B cell (primary cell): ENCODE results near the gene PLPP4. TPM values are rescaled to one million over a fixed set of nuclear protein-coding genes. Genes with fewer than 3 reads are reported as not detected.

Experiments used
- ATAC-seq: fragments of 200-7000 bp; cut with Tn5 transposase; one replicate; pipeline ENCODE4 v1.10.0; 2021; ENCODE audit warnings: low read depth, mild to moderate bottlenecking, moderate number of reproducible peaks, moderate library complexity
- CTCF ChIA-PET: fragments of 350-600 bp; sonication (Branson Sonifier 250); formaldehyde crosslinking; loops from one replicate; lab custom pipeline; 2021; ENCODE audit warnings: antibody characterized with exemption, inconsistent platforms; lab: Charles Lee
- POLR2A ChIA-PET: fragments of 350-600 bp; sonication (Branson Sonifier 250); formaldehyde crosslinking; loops from one replicate; lab custom pipeline; 2021; ENCODE audit warnings: antibody characterized with exemption; lab: Charles Lee
- DNase-seq: peaks from one replicate; pipeline ENCODE4 v3.0.0; 2013
- H2AFZ ChIP-seq: 2 replicates; pipeline ENCODE4 v1.6.1; 2012; ENCODE audit warnings: mild to moderate bottlenecking, low read depth, low read length; ENCODE audit not compliant: insufficient read depth, poor library complexity, severe bottlenecking
- H3K27ac ChIP-seq, 2 donors: 1 replicate in 1 of 2; 2 replicates in 1 of 2; pipeline ENCODE4 v1.5.1; 2012 to 2013; ENCODE audit warnings: low read length in 2 of 2, mild to moderate bottlenecking in 2 of 2, moderate library complexity in 1 of 2
- H3K27me3 ChIP-seq, 4 experiments: fragments of 200-600 bp in 1 of 4; sonication (generic) in 1 of 4; replicated peaks in 1 of 4; 1 replicate in 2 of 4; 2 replicates in 2 of 4; pipeline versions ENCODE4 v1.6.1 to v1.7.0; 2013 to 2016; ENCODE audit warnings: low read length in 3 of 4, mild to moderate bottlenecking in 2 of 4, mixed read lengths in 1 of 4, moderate library complexity in 1 of 4; ENCODE audit not compliant: insufficient read depth in 4 of 4, control insufficient read depth in 3 of 4; ENCODE audit errors: control extremely low read depth in 1 of 4
- H3K36me3 ChIP-seq, 2 experiments: replicated peaks in 1 of 2; 1 replicate in 1 of 2; 2 replicates in 1 of 2; pipeline versions ENCODE4 v1.6.1 to v1.7.1; 2013; ENCODE audit warnings: low read length in 1 of 2; ENCODE audit not compliant: insufficient read depth in 2 of 2, control insufficient read depth in 1 of 2; ENCODE audit errors: control extremely low read depth in 1 of 2, extremely low read depth in 1 of 2
- H3K4me1 ChIP-seq, 2 donors: fragments of 200-600 bp in 1 of 2; sonication (generic) in 1 of 2; 1 replicate in 1 of 2; 2 replicates in 1 of 2; pipeline versions ENCODE4 v1.5.1 to v1.6.1; 2013 to 2017; ENCODE audit warnings: low read length in 2 of 2; ENCODE audit not compliant: control insufficient read depth in 2 of 2, insufficient read depth in 2 of 2
- H3K4me2 ChIP-seq: replicated peaks from 2 replicates; pipeline ENCODE3; 2012; ENCODE audit warnings: mild to moderate bottlenecking, low read depth, low read length; ENCODE audit not compliant: poor library complexity, severe bottlenecking
- H3K4me3 ChIP-seq, 5 experiments: fragments of 200-600 bp in 1 of 5; sonication (generic) in 1 of 5; 1 replicate in 3 of 5; 2 replicates in 2 of 5; pipeline versions ENCODE4 v1.5.1 to v1.7.0; 2011 to 2016; ENCODE audit warnings: low read length in 4 of 5, mild to moderate bottlenecking in 4 of 5, low read depth in 2 of 5, control low read depth in 1 of 5, moderate library complexity in 1 of 5; ENCODE audit not compliant: insufficient read depth in 1 of 5; ENCODE audit errors: control extremely low read depth in 1 of 5, extremely low read depth in 1 of 5
- H3K79me2 ChIP-seq: fragments of 200-600 bp; sonication (generic); one replicate; pipeline ENCODE4 v1.6.0; 2016; ENCODE audit warnings: low read length; ENCODE audit not compliant: control insufficient read depth, insufficient read depth
- H3K9ac ChIP-seq: fragments of 200-600 bp; sonication (generic); 2 replicates; pipeline ENCODE4 v1.6.1; 2017; ENCODE audit warnings: mild to moderate bottlenecking, low read length, moderate library complexity
- H3K9me3 ChIP-seq, 3 donors: one replicate each; pipeline versions ENCODE4 v1.6.1 to v1.7.1; 2013; ENCODE audit warnings: low read length in 2 of 3; ENCODE audit not compliant: control insufficient read depth in 2 of 3, insufficient read depth in 1 of 3; ENCODE audit errors: control extremely low read depth in 1 of 3
- H4K20me1 ChIP-seq: 2 replicates; pipeline ENCODE4 v1.6.0; 2012; ENCODE audit warnings: mild to moderate bottlenecking, low read length; ENCODE audit not compliant: insufficient read depth, control insufficient read depth, poor library complexity, severe bottlenecking
- H3K27ac Mint-ChIP-seq: one replicate; pipeline ENCODE4 v1.8.0; 2021; ENCODE audit warnings: mixed read lengths
- H3K27me3 Mint-ChIP-seq: one replicate; pipeline ENCODE4 v1.8.0; 2021; ENCODE audit warnings: mixed read lengths
- H3K4me1 Mint-ChIP-seq: one replicate; pipeline ENCODE4 v1.8.0; 2021; ENCODE audit warnings: mixed read lengths
- H3K4me3 Mint-ChIP-seq: one replicate; pipeline ENCODE4 v1.8.0; 2021; ENCODE audit warnings: mixed read lengths
- H3K9me3 Mint-ChIP-seq: one replicate; pipeline ENCODE4 v1.8.0; 2022; ENCODE audit warnings: mixed read lengths; ENCODE audit not compliant: insufficient read depth
- CTCF ChIP-seq: fragments of 200-600 bp; IDR thresholded peaks from one replicate; pipeline ENCODE4 v1.8.0; 2022; ENCODE audit warnings: antibody characterized with exemption, mild to moderate bottlenecking
- EZH2 ChIP-seq: IDR thresholded peaks from 2 replicates; pipeline ENCODE4 v1.6.1; 2012; ENCODE audit warnings: borderline replicate concordance, low read depth, mild to moderate bottlenecking, moderate library complexity, low read length; ENCODE audit not compliant: insufficient read depth, poor library complexity, severe bottlenecking
- WGBS: methylation state at CpG from one replicate; pipeline ENCODE4 v1.1.5; 2013; ENCODE audit warnings: missing lambda C conversion rate; ENCODE audit not compliant: insufficient coverage; 5-methylcytosine and 5-hydroxymethylcytosine counted together
- intact Hi-C: fragments of 100-400 bp; cut with micrococcal nuclease; formaldehyde crosslinking; loops from one replicate; pipeline ENCODE4 v1.10.0; 2022
- polyA plus RNA-seq: library from polyadenylated mRNA; depleted of rRNA; stranded (reverse); fragments of >200 nt; gene quantifications from 2 replicates; pipeline ENCODE4 v1.2.3, GENCODE V29; 2012
- total RNA-seq, 2 donors: library from RNA; stranded (reverse); fragments of 120-200 nt in 1 of 2; gene quantifications; 1 replicate in 1 of 2; 2 replicates in 1 of 2; pipeline versions ENCODE4 v1.2.3 to v1.2.4, GENCODE V29; 2013 to 2022

Gene PLPP4
- total and polyA plus RNA-seq, 2 donors (not counting 1 experiment from before 2014, with no cell fraction given), result not detected

GRCh38 chr10:120597902-120598301 is 140.9 kb downstream of the PLPP4 start:
- no peaks in the 10 kb centered on the region for H3K36me3 ChIP-seq
- H3K4me2 ChIP-seq, result no peak overlapping the region
- no peaks in the 10 kb centered on the region for H3K27me3 ChIP-seq
- Mint-ChIP-seq H3K27ac (no peak overlapping the region), H3K9me3 (no peaks in the 10 kb centered on the region), H3K4me1 (peaks cover 6% of the 10 kb centered on the region), H3K27me3 (no peaks in the 10 kb centered on the region), H3K4me3 (no peak overlapping the region)
- H3K9me3 ChIP-seq, result no peaks in the 10 kb centered on the region
- CTCF ChIA-PET, result no interaction called here
- no peak overlapping the region for H3K27ac ChIP-seq
- H2AFZ ChIP-seq, result no peak overlapping the region
- DNase-seq (no peak), ATAC-seq (no peak)
- TF ChIP-seq EZH2 (no peak), CTCF (no peak)
- intact Hi-C loops, result no loop called here
- POLR2A ChIA-PET, result no interaction called here
- H3K4me3 ChIP-seq, result no peak overlapping the region
- WGBS, result 100% methylated on average over 2 of the region's 3 CpGs
- H3K4me1 ChIP-seq, result peaks cover 0 to 3% of the 10 kb centered on the region in 2 donors
- no peaks in the 10 kb centered on the region for H4K20me1 ChIP-seq
- H3K79me2 ChIP-seq, result no peaks in the 10 kb centered on the region
- H3K9ac ChIP-seq, result no peak overlapping the region

GRCh38 chr10:120598386-120598785 is 141.4 kb downstream of the PLPP4 start:
- WGBS, result 66% methylated on average over 3 of the region's 5 CpGs
- CTCF ChIA-PET, result no interaction called here

More at GRCh38 chr10:120598386-120598785, 141.4 kb downstream of the PLPP4 start:
- no peaks in the 10 kb centered on the region for H3K79me2 ChIP-seq
- H3K4me1 ChIP-seq, result peaks cover 0 to 3% of the 10 kb centered on the region in 2 donors
- H3K9me3 ChIP-seq, result no peaks in the 10 kb centered on the region
- Mint-ChIP-seq H3K9me3 (no peaks in the 10 kb centered on the region), H3K4me1 (peaks cover 6% of the 10 kb centered on the region), H3K4me3 (no peak overlapping the region), H3K27ac (no peak overlapping the region), H3K27me3 (no peaks in the 10 kb centered on the region)
- TF ChIP-seq CTCF (no peak), EZH2 (no peak)
- no peak overlapping the region for H3K4me2 ChIP-seq
- POLR2A ChIA-PET, result no interaction called here
- intact Hi-C loops, result no loop called here
- no peaks in the 10 kb centered on the region for H3K27me3 ChIP-seq
- no peak overlapping the region for H3K27ac ChIP-seq
- no peak overlapping the region for H3K4me3 ChIP-seq
- no peaks in the 10 kb centered on the region for H4K20me1 ChIP-seq
- no peaks in the 10 kb centered on the region for H3K36me3 ChIP-seq
- ATAC-seq (no peak), DNase-seq (no peak)
- H2AFZ ChIP-seq, result no peak overlapping the region
- no peak overlapping the region for H3K9ac ChIP-seq
